Stimulated activated CD8-positive, alpha-beta memory T cell treated with anti-CD3 and anti-CD28 coated beads, Interleukin-12 subunit alpha, Interleukin-12 subunit beta, amount 100 ng/mL, for 4 hours (primary cell): ENCODE results near the gene FARSA.
A peak's percentile ranks its signal among the peaks of the same experiment; 100 is the strongest.
"Not testable (repeated sequence)": the region's sequence is repeated elsewhere in the genome, so short reads cannot be mapped to it uniquely, and the experiment has no call there.

Experiments
- DNase-seq: peaks from one replicate; pipeline ENCODE4 v3.0.0-alpha.2; 2020; ENCODE audit warnings: low read depth

Gene FARSA

DNA sequence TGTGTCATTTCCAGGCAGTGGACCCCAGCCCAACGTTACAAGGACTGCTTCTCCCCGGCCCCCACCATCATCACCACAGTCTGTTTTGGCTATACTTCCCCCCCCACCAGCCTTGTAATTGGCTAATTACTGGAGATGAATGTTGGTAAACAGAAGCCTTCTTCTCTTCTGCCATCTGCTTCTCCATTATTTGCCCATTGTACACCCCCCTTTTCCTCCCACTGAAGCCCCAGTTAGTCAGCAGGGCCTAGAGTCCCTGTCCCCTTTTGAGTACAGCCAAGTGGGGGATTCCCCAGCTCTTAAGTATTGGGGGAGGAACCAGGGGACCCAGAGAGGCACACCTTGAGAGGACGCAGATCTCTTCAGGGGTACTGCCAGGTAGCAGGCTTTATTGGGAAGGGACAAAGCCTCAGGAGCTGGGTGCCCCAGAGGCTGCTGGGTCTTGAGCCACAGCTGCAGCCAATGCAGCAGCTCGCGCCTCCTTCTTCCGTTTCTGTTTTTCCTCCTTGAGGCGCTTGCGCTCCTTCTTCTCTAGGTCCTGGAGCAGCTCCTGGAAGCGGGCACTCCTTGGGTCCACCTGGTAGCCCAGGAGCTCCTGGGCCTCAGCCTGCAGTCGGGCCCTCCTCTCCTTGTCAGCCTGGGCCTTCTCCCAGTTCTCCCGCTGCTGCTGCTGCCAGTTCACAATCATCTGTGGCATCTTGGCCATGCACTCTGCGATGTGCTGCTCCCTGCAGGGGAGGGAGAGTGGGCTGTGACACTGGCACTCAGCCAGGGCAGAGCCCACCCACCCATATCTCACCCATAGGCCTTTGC lies 20.5 kb upstream of the FARSA start:
- no peak for DNase-seq

GRCh38 chr19:12953138-12953798 lies 19.8 kb upstream of the FARSA start:
- DNase-seq: no peak

GRCh38 chr19:12952488-12953137 lies 19.1 kb upstream of the FARSA start:
- no peak for DNase-seq

- not testable (repeated sequence) for DNase-seq
Observed at GRCh38 chr19:12952050-12952449, 18.5 kb upstream of the FARSA start.

DNA sequence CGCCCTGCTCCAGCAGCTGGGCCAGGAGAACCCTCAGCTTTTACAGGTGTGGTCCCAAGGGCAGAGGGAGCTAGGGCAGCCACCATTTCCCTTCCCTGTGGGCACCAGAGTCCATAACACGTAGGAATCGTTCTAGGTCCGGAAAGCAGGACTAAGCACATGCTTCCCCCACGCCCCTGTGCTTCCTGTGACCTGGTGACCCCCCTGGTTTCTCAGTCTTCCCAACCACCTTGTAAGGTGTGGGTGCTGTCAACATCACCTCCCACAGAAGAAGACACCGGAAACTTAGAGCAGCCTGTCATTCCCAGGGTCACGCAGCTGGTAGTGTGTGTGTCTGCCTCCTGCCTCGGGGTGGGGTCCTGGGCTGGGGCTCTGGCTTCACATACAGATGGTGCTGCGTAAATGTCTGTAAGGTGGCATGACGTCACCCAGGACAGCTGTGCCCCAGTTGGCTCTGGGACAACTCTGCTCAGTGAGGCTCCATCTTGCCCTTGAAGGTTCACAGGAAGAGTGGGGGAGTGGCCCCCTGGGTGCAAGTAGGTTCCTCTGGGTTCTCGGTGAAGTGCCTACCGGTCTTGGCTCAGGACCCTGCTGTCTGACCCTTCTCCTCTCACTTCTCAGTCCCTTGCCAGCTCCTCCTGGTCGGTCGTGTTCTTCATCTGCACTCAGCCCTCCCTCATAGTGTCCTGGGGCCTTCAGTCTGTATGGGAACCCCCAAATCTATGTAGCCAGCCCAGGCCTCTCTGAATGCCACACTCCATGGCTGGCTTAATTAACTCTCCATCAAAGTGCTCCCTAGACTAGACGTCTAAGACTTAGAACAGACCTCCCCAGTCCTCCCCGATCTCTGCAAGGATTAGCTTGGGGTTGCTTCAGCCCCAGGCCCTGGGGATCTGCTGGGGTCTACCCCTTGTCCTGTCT lies 16.1 kb upstream of the FARSA start:
- DNase-seq: no peak

GRCh38 chr19:12948612-12949362 lies 15.3 kb upstream of the FARSA start:
- DNase-seq: no peak

DNA sequence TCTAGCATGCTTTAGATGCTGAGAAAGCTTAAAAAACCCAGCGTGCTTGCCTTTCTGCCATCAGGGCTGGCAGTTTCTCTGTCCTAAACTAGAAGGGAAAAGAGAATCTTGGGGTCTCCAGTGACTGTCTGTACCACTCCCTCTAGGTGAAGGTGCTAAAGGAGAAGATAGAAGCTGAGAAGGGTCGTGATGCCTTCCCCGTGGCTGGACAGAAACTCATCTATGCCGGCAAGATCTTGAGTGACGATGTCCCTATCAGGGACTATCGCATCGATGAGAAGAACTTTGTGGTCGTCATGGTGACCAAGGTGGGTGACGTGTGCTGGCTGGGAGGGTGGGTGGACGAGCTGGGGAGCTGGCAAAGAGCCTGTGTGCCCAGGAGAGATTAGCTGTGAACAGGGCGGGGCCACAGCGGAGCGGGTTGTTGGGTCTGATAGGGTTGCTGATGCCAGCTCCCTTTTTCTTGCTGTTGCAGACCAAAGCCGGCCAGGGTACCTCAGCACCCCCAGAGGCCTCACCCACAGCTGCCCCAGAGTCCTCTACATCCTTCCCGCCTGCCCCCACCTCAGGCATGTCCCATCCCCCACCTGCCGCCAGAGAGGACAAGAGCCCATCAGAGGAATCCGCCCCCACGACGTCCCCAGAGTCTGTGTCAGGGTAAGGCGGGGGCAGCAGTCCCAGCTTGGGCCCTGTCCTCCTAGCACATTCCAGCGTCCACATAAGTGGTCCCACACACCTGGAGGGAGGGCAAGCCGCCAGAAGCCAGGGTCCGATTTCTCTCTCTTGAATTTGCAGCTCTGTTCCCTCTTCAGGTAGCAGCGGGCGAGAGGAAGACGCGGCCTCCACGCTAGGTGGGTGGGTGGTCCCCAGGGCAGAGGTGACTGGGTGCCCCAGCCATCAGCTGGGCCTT lies 14.4 kb upstream of the FARSA start:
- DNase-seq: no peak

DNA sequence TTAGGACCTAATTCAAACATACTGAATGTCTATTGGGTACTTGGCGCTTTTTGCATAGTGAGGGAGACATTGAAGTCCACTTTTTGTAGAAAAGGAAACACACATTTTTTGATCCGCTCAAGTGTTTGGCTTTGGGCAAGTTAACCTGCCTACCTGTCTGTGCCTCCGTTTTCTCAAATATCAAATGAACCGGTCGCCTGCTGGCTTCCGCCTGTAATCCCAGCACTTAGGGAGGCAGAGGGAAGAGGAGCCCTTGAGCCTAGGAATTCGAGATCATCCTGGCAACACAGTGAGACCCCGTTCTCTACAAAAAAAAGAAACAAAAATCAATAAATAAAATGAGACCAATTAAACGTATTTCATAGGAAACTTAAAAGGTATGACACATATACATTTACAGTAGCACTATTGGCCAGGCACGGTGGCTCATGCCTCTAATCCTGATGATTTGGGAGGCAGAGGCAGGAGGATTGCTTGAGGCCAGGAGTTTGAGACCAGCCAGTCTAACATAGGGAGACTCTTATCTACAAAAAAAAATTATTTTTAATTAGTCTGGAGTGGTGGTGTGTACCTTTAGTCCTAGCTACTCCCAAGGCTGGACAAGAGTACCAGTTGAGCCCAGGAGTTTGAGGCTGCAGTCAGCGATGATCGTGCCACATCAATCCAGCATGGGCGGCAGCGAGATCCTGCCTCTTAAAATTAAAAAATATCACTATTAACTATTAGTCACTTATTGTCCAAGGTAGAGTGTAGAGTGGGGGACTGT lies 13.4 kb upstream of the FARSA start:
- no peak for DNase-seq

GRCh38 chr19:12946092-12946721 lies 12.7 kb upstream of the FARSA start:
- DNase-seq: peak; percentile 34

GRCh38 chr19:12945479-12946091 lies 12.1 kb upstream of the FARSA start, which contains the start of gene RAD23A:
TSS of gene RAD23A (plus strand) at chr19:12945862. CDS start at chr19:12945949, 87 bp downstream.
- peak; percentile 98 for DNase-seq

- DNase-seq: no peak
Observed at GRCh38 chr19:12944104-12944674, 10.7 kb upstream of the FARSA start.

- no peak for DNase-seq
Observed at GRCh38 chr19:12943437-12944044, 10.0 kb upstream of the FARSA start.

- no peak for DNase-seq
Observed at GRCh38 chr19:12940897-12941296, 7.4 kb upstream of the FARSA start.

DNA sequence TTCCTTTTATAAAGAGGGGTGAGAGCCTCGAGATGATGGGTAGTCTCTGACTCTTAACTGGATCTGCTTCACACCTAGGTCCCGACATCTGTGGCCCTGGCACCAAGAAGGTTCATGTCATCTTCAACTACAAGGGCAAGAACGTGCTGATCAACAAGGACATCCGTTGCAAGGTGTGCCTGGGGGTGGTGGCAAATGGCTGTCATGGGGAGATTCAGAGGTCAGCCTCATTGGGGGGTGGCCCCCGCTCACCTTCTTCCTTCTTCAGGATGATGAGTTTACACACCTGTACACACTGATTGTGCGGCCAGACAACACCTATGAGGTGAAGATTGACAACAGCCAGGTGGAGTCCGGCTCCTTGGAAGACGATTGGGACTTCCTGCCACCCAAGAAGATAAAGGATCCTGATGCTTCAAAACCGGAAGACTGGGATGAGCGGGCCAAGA lies 6.5 kb upstream of the FARSA start:
- no peak for DNase-seq

DNA sequence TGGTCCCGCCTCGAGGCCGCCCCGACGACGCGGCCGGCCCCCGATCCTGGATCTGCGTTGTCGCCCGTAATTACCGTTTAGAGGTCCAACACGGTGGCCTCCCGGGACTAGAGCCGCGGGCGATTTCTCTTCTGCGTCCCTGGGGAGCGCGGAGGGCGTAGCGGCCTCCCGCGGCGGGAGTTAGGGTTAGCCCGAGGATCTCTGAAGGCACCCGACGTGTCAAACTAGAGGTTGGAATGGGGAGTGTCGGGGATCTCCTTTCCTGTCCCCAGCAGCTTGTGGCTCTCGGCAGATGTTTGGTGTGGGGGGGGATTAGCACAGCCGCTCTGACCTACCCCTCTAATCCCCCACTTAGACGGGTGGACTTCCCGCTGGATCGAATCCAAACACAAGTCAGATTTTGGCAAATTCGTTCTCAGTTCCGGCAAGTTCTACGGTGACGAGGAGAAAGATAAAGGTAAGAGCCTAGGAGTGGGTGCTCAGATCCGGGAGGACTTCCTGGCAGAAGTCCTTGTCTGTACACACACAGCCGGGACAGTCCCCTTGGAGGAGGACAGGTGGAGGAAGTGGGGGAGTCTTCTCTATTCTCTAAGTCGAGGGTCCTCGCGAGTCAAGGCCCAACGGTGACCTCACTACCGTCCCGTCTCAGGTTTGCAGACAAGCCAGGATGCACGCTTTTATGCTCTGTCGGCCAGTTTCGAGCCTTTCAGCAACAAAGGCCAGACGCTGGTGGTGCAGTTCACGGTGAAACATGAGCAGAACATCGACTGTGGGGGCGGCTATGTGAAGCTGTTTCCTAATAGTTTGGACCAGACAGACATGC lies 5.5 kb upstream of the FARSA start:
- no peak for DNase-seq

DNA sequence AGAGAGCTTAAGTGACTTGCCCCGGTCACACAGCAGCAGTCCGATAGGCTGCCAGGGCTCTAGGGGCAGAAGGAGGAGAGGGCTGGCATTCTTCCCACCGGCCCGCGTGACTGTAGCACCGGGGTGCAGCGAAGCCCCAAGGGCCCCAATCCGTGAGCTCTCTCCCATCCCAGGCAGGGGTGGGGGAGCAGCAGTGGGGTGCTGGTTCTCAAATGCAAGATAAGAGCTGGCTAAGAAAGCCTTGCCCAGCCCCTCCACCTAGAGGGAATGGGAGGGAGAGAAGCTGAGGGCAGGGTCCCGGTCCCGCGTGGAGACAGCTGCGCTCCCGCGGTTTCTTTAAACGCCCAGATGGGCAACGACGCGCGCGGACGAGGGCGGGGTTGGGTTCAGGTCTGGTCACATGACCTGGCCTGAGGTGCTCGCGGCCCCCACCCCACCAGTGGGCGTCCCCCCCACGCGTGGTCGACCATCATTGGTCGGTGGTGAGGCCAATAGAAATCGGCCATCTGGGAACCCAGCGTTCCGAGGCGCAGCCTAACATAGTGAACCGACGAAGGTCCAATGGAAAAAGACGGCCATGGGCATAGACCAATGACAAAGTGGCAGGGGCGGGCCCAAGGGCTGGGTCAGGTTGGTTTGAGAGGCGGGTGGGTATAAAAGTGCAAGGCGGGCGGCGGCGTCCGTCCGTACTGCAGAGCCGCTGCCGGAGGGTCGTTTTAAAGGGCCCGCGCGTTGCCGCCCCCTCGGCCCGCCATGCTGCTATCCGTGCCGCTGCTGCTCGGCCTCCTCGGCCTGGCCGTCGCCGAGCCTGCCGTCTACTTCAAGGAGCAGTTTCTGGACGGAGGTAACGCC lies 4.6 kb upstream of the FARSA start, which contains the start of gene CALR:
TSS of gene CALR (plus strand) at position 683 of the 852 bp plus-strand sequence. CDS start at position 754, 71 bp downstream.
- DNase-seq: peak; percentile 98
